ENCODE measurements around the gene TRMT2B.
"Not testable (repeated sequence)": the region's sequence is repeated elsewhere in the genome, so short reads cannot be mapped to it uniquely, and the experiment has no call there.

TRMT2B gene

DNA sequence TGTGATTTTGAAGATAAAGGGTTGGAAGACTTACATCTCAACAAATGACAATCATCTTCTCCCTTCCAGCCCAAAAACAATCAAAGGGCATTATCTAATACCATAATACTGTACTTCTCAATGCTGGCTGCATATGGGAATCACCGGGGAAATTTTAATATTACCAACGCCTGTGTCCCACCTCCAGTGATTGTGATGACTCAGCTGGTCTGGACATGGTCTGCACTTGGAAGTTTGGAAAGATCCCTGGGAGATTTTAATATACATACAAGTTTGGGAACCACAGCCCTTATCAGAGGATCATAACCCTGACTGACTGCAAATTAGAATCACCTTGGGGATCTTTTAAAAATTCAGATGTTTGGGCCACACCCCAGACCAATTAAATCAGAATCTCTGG is 52.5 kb downstream of the TRMT2B start:
- DNase-seq, result no peak

DNA sequence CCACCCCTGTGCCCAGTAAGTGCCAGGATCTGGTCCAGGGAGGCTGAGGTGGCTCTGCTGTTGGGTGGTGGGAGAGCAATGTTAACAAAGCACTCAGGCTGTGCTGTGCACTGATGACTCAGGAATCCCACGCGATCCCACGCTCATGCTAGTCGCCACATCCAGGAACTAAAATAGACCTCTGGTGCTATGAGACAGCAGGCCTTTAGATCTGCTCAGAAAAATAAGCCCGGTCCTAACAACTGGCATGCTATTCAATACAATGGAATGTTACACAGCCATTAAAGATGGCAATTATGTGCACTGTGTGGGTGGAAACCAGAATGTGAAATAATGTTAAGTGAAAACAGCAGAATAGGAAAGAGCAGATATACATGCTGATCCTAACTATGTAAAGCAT is 56.4 kb downstream of the TRMT2B start:
- DNase-seq, result peak; percentile 0

DNA sequence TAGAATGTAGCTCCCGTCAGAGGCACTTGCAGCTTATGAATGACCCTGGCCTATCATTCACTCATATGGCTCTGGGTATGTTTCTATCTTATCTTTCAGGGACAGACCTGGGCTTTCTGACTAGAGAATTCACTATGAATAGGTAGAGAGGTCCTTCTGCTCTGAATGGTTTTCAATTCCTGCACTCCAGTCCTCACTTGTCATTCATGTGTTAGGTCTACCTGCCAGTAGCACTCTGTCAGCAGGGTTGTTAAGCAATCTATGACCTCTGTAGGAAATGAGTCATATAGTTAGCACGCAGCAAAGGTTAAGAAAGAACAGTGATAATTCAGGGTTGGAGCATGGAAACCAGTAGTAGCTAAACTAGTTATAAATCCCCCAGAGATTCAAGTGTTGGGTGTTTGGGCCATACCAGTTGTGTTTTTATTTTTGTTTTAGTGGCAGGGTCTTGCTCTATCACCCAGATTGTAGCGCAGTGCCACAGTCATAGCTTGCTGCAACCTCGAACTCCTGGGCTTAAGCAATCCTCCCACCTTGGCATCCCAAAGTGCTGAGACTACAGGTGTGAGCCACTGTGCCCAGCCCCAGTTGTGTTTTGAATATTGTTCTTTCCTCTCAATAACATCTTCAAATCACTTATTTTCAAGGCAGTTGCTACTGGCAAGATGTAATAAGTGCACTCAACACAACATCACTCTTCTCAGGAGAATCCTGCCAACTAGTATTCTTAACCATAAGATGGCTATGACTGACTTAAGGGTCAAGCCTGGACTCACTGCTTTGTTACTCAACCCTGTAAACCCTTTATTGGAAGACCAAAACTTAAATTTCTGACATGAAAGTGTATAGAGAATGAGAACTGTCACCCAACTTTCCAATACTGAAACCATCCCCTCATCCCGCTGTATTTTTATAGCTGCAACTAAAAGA is 57.3 kb downstream of the TRMT2B start:
- DNase-seq, result no peak

DNA sequence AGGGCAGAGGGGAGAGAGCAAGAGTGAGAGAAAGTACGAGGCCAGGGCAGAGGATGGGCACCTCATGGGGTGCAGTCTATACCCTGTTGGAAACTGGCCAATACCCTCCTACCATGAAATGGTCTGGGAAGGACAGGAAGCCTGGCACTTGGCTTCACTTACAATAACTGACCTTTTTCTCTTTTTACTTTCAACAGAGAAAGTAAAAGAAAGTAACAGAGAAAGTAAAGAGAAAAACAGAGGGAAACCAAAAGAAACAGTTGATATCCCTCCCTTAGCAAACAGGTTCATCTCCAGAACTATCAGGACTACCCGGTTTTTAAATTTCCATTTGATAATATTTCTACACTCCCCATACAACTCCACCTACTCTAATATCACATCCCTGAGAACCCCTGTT is 61.8 kb downstream of the TRMT2B start:
- DNase-seq, result no peak

DNA sequence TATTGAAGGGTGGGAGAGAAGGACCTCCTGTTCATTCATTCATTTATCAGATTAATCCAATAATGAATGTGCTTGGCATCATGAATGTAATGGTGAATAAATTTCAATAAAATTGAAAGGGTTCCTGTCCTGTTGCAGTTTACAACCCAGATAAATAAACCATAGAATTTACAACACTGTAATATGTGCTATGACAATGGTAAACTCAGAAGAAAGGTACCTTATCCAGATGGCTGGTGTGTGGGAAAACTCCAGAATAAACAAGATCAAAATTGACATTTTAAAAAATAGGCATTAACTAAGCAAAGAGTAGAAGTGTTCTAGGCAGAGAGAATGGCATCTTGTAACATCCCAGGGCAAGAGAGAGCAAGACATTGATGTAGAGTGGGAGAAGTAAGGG is 67.1 kb downstream of the TRMT2B start:
- no peak for DNase-seq

DNA sequence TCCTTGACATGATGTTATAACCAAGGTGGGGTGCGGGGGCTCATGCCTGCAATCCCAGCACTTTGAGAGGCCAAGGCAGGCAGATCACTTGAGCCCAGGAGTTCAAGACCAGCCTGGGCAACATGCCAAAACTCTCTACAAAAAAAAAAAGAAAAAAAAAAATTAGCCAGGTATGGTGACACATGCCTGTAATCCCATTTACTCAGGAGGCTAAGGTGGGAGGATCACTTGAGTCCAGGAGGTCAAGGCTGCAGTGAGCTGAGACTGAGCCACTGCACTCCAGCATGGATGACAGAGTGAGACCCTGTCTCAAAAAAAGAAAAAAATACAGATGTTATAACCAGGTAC is 70.4 kb downstream of the TRMT2B start:
- DNase-seq, result not testable (repeated sequence)

DNA sequence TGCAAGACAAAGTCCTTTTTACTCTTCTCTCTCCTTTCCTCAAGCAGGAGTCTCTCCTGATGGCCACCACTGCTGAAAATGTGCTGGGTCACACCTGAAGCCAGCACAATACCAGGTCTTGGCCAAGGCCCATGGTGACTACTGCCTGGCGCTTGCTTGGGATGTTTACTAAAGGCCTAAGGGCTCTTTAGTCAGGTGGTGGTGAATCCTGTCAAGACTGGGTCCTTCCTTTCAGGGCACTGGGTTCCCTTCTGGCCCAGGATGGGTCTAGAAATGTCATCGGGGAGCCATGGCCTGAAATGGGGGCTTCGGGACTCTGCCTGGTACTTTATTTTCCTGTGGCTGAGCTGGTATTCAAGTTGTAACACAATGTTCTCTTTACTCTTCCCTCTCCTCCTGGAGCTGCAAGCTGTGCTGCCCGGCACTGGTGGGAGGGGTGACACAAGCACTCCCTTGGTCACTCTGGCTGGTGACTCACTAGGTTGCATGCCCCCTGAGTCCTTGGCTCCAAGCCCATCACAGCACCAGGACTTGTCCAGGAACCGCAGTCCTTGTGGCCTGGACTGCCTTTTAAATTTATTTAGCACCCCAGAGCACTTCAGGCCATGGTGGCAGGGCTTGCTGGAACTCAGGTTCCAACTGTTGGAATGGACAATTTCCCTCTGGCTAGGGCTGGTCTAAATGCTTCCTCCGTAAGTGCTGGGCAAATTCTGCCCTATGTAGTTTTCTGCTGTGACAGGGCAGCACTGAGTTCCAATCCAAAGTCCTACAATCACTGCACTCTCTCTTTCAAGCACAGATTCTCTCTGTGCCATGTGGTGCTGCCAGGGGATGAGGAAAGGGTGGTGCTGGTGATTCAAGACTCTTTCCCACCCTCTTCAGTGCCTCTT is 71.1 kb downstream of the TRMT2B start:
- no peak for DNase-seq

DNA sequence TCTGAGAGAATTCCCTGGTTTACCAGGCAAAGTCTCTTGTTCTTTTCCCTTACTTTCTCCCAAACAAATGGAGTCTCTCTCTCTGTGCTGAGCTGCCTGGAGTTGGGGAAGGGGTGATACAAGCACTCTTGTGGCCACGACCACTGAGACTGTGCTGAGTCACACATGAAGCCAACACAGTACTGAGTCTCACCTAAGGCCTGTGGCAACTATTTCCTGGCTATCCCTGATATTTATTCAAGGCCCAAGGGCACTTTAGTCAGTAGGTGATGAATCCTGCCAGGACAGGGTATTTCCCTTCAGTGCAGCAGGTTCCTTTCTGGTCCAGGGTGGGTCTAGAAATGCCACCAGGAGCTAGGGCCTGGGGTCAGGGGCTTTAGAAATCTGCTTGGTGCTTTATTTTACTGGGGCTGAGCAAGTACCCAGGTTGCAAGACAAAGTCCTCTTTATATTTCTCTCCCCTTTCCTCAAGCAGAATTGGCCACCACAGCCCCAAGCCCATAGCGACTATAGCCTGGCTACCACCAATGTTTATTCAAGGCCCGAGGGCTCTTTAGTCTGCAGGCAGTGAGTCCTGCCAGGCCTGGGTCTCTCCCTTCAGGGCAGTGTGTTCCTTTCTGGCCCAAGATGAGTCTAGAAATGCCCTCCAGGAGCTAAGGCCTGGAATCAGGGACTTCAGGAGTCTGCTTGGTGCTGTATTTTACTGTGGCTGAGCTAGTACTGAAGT is 71.9 kb downstream of the TRMT2B start:
- no peak for DNase-seq

DNA sequence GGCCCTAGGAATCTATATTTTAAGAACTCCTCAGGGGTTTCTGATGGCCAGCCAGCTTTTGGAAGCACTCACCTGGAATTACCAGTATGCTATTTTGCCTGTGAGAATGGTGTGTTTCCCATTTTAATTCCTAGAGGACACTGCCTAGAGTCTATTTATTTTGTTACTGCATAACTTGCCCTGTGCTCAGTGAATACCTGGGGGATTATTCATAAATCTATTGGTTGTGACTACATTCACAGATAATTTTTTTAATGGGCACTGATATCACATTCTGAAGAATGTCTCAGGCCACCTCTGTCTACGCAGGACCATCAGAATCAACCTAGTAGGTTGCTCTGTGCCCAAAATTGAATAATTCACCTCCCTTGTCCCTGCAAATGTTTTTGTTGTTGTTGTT is 75.7 kb downstream of the TRMT2B start:
- DNase-seq, result no peak

DNA sequence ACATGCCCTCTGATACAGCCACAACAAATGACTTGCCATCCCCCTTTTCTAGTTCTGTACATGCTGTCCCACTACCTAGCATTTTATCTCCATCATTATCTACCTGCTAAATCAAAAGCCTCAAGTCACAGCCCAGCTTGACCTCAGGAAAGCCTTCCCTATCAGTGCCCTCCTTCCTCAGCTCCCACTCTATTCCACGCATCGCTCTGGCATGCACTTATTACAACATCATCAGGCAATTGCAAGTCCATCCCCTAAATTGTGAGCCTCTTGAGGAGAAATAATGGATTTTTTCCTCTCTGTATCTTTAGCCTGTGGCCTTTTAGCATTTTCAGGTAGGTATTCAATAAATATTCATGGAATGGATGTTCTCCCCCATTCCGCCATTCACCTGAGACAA is 76.7 kb downstream of the TRMT2B start:
- DNase-seq, result no peak

DNA sequence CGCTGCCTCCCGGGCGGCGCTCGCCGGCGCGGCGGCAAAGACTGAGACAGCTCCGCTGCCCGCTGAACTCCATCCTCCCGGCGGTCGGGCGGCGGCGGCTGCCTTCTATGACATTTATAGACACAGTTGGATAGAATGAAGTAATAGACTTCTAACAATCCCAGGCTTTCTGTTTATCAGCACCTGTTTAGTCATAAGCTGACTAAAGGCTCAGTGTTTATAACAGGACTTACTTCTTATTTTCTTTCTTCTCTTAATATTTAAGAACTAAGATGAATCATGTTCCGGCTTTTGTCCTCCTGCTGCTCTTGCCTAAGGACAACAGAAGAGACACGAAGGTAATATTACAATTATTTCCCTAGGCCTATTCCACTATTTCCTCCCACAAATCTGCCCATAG is 78.5 kb downstream of the TRMT2B start:
- no peak for DNase-seq

DNA sequence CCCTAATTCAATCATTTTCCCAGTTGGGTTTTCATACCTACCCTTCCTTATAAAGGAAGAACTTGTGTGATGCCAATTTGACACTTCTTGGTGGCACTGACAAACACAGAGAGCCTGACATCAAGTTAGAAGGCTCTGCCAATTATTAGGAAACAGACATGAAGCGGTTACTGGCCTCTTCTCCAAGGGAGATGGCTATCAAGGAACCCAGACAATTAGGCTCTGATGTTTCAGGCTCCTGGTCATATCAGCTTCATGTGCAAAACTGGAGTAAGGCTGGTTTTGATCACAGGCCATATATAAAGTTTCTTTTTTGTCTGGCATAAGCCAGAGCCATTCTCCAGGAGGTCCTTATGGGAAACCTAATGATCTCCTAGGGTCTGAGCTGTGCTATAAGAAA is 82.0 kb downstream of the TRMT2B start:
- no peak for DNase-seq

DNA sequence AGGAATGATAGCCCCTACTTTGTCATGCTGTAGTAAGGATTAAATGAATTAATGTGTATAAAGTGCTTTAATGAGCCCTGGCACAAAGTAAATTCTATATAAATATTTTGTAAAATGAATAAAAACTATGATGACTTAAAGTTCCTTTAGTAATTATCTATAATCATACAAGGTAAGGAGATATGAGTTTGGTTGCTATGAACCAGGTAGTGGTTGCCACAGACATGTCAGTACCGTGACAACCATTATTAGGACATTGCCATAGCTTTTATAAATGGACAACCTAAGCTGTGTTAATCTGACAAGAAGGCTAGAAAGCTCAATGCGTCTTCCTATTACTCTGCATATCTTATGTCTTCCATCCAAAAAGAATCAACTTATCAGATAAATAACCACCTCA is 82.5 kb downstream of the TRMT2B start, which contains the start of gene ARL13A:
Gene ARL13A (plus strand): TSS at position 301 of the 400 bp plus-strand sequence. CDS start 3,982 bp downstream, outside the sequence.
- DNase-seq, result no peak

DNA sequence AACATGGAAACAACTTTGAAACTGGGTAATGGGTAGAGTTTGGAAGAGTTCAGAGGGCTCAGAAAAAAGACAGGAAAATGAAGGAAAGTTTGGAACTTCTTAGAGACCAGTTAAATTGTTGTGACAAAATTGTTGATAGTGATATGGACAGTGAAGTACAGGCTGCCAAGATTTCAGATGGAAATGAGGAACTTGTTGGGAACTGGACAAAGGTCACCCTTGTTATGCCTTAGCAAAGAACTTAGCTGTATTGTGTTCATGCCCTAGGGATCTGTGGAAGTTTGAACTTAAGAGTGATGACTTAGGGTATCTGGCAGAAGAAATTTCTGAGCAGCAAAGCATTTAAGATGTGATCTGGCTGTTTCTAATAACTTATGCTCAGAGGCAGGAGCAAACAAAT is 87.5 kb downstream of the TRMT2B start:
- DNase-seq, result no peak

DNA sequence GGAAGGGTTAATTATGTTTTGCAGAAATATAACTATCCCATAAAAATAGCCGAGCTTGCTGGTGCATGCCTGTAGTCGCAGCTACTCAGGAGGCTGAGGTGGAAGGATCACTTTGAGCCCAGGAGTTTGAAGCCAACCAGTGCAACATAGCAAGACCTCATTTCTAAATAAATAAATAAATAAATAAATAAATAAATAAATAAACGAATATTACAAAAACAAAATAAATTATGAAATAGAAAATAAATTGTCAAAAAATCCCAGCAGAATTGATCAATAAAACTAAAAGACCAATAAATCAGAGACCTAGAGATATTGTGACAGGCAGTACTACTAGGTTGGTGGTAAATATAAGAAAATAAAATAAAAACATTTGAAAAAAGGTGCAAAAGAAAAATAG is 89.1 kb downstream of the TRMT2B start:
- no peak for DNase-seq

Measured in activated T-cell treated with anti-CD3 and anti-CD28 coated beads for 4 hours (primary cell).